ENCODE data around the gene ARAP1.

DNA sequence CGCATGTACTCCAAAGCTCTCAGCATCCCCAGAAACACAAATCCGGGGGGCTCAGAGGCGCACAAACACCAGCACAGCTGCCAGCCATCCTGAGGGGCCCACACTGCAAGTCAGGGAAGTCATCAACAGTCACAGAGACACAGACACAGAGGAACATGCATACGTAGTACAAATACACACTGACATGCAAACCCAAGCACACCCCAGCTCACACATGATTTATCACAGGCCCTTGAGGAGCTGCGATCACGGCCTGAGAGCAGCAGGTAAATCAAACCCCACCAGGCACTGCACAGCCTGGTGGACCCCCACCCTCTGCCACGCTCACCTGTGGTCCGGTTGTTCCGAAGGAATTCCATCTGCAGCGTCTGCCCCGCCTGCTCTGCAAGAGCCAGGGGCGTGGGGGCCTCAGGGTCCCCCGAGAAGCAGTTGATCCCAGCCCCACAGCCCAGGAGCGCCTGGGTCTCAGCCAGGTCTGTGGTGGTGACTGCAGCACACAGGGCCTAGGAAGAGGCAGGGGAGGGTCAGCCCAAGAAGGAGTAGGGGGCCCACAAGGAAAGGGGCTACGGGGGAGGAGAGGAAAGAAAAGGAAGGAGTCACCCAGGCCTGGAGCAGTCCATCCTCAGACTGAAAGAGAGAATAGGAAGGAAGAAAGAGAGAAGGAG, 49.5 kb downstream of the ARAP1 start:
- TF ChIP-seq, protein P1, sequence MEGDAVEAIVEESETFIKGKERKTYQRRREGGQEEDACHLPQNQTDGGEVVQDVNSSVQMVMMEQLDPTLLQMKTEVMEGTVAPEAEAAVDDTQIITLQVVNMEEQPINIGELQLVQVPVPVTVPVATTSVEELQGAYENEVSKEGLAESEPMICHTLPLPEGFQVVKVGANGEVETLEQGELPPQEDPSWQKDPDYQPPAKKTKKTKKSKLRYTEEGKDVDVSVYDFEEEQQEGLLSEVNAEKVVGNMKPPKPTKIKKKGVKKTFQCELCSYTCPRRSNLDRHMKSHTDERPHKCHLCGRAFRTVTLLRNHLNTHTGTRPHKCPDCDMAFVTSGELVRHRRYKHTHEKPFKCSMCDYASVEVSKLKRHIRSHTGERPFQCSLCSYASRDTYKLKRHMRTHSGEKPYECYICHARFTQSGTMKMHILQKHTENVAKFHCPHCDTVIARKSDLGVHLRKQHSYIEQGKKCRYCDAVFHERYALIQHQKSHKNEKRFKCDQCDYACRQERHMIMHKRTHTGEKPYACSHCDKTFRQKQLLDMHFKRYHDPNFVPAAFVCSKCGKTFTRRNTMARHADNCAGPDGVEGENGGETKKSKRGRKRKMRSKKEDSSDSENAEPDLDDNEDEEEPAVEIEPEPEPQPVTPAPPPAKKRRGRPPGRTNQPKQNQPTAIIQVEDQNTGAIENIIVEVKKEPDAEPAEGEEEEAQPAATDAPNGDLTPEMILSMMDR (IDR thresholded peaks at IDR 0.05) = no peak
- no peak for TF ChIP-seq EZH2phosphoT487 (IDR thresholded peaks at IDR 0.05)
